HepG2 (cell line): ENCODE results near the gene EIF5B. TPM values are rescaled to one million over a fixed set of nuclear protein-coding genes. Genes with fewer than 3 reads are reported as not detected.

Source experiments
- ATAC-seq: fragments of 200-7000 bp; cut with Tn5 transposase; 3 replicates; pipeline ENCODE4 v1.9.1; 2020; ENCODE audit warnings: mild to moderate bottlenecking, moderate library complexity
- BruUV-seq: library from RNA; stranded (reverse); fragments of 400-500 nt; replicated peaks from 2 replicates; lab custom pipeline; 2021; lab: Mats Ljungman, UMichigan
- CTCF ChIA-PET: fragments of 300-600 bp; formaldehyde crosslinking; extraction: SDS; loops from one replicate; lab custom pipeline; 2021; ENCODE audit warnings: low total read pairs, inconsistent platforms, low intra/inter-chr PET ratio; lab: Yijun Ruan, JAX
- POLR2A ChIA-PET: fragments of 350-600 bp; sonication (Branson Sonifier 250); formaldehyde crosslinking; loops from one replicate; lab custom pipeline; 2020; ENCODE audit warnings: antibody characterized with exemption, inconsistent platforms; lab: Yijun Ruan, JAX
- DNase-seq: peaks from one replicate; pipeline ENCODE4 v3.0.0-alpha.2; 2015; ENCODE audit warnings: low spot score
- FAIRE-seq: peaks from 3 replicates; lab custom pipeline; 2011; peaks lifted over from hg19 to GRCh38; lab: Jason Lieb, UNC
- H2AFZ ChIP-seq: one replicate; pipeline ENCODE4 v1.6.1; 2011; ENCODE audit warnings: low read length, inconsistent platforms
- H3K27ac ChIP-seq: fragments of 300-600 bp; 3 replicates; pipeline ENCODE4 v1.8.0; 2011; ENCODE audit warnings: mixed run types, mild to moderate bottlenecking, mixed read lengths, low read length, inconsistent platforms; ENCODE audit not compliant: insufficient read depth; ENCODE audit errors: extremely low read length
- H3K27me3 ChIP-seq, 2 experiments: fragments of 200-600 bp in 1 of 2; 2 replicates in 1 of 2; 3 replicates in 1 of 2; pipeline versions ENCODE4 v1.6.0 to v1.8.0; 2011; ENCODE audit warnings: low read length in 2 of 2, mild to moderate bottlenecking in 2 of 2, moderate library complexity in 2 of 2, inconsistent platforms in 1 of 2; ENCODE audit not compliant: insufficient read depth in 2 of 2, control insufficient read depth in 1 of 2
- H3K36me3 ChIP-seq, 2 experiments: fragments of 200-600 bp in 1 of 2; replicated peaks in 1 of 2; 2 replicates in 1 of 2; 3 replicates in 1 of 2; pipeline versions ENCODE4 v1.5.1 to v1.8.0; 2011; ENCODE audit warnings: low read length in 2 of 2, inconsistent platforms in 1 of 2; ENCODE audit not compliant: insufficient read depth in 2 of 2, control insufficient read depth in 1 of 2
- H3K4me1 ChIP-seq: 2 replicates; pipeline ENCODE4 v1.5.1; 2012; ENCODE audit warnings: low read length, inconsistent platforms; ENCODE audit not compliant: insufficient read depth
- H3K4me2 ChIP-seq: 2 replicates; pipeline ENCODE4 v1.6.0; 2011; ENCODE audit warnings: low read depth, low read length, inconsistent platforms
- H3K4me3 ChIP-seq, 3 experiments: fragments of 200-600 bp in 1 of 3; sonication (generic), shearing (Covaris generic) in 1 of 3; replicated peaks in 1 of 3; 2 replicates each; pipeline ENCODE4 v1.5.1; 2011 to 2016; ENCODE audit warnings: low read length in 3 of 3, inconsistent platforms in 2 of 3, low read depth in 2 of 3, mild to moderate bottlenecking in 2 of 3, control low read depth in 1 of 3, mixed read lengths in 1 of 3; ENCODE audit not compliant: insufficient read depth in 1 of 3
- H3K79me2 ChIP-seq: one replicate; pipeline ENCODE4 v1.6.1; 2011; ENCODE audit warnings: low read length, inconsistent platforms; ENCODE audit not compliant: insufficient read depth
- H3K9ac ChIP-seq: 2 replicates; pipeline ENCODE4 v1.6.0; 2011; ENCODE audit warnings: mild to moderate bottlenecking, low read depth, low read length, inconsistent platforms; ENCODE audit not compliant: insufficient read depth
- H3K9me3 ChIP-seq: 2 replicates; pipeline ENCODE4 v1.5.1; 2012; ENCODE audit warnings: mild to moderate bottlenecking, low read length
- H4K20me1 ChIP-seq: 2 replicates; pipeline ENCODE4 v1.6.0; 2011; ENCODE audit warnings: inconsistent platforms, mild to moderate bottlenecking, low read length, moderate library complexity; ENCODE audit not compliant: insufficient read depth
- AHR ChIP-seq: IDR thresholded peaks from 2 replicates; pipeline ENCODE4 v1.6.1; 2018; ENCODE audit warnings: missing genetic modification reagents, missing compliant biosample characterization
- CENPT ChIP-seq: sonication (generic); formaldehyde crosslinking; IDR thresholded peaks from 2 replicates; pipeline ENCODE4 v1.8.0; 2022; ENCODE audit warnings: low read depth, mild to moderate bottlenecking, moderate library complexity, missing genetic modification reagents
- GABPA ChIP-seq, 2 experiments: IDR thresholded peaks; 2 replicates each; pipeline ENCODE4 v1.6.1; 2011 to 2016; ENCODE audit warnings: low read depth in 2 of 2, low read length in 1 of 2, missing biosample characterization in 1 of 2, missing genetic modification characterization in 1 of 2
- GABPB1 ChIP-seq: IDR thresholded peaks from 2 replicates; pipeline ENCODE4 v1.6.1; 2016; ENCODE audit warnings: mild to moderate bottlenecking, missing genetic modification reagents, moderate library complexity, missing compliant biosample characterization
- IRF2 ChIP-seq: IDR thresholded peaks from 2 replicates; pipeline ENCODE4 v1.6.1; 2018; ENCODE audit warnings: missing genetic modification reagents, missing compliant biosample characterization
- NBN ChIP-seq: fragments of 450-650 bp; conservative IDR thresholded peaks from 2 replicates; pipeline ENCODE4 v1.6.1; 2017
- NFIB ChIP-seq: sonication (generic); formaldehyde crosslinking; IDR thresholded peaks from 2 replicates; pipeline ENCODE4 v1.9.0; 2021; ENCODE audit warnings: missing genetic modification reagents, mild to moderate bottlenecking, borderline replicate concordance
- NR2F1 ChIP-seq, 2 experiments: fragments of 450-650 bp in 1 of 2; formaldehyde crosslinking in 1 of 2; IDR thresholded peaks; 2 replicates each; pipeline versions ENCODE4 v1.5.0 to v1.6.1; 2016 to 2020; ENCODE audit warnings: mild to moderate bottlenecking in 1 of 2, missing compliant biosample characterization in 1 of 2, missing genetic modification reagents in 1 of 2, moderate library complexity in 1 of 2
- POLR2G ChIP-seq: fragments of 200-400 bp; formaldehyde crosslinking; IDR thresholded peaks from 2 replicates; pipeline ENCODE4 v1.6.1; 2018; ENCODE audit warnings: mild to moderate bottlenecking, low read depth, low read length, moderate library complexity
- RBM22 ChIP-seq: fragments of 200-400 bp; formaldehyde crosslinking; optimal IDR thresholded peaks from 2 replicates; pipeline ENCODE3; 2017; ENCODE audit warnings: mild to moderate bottlenecking, low read length, moderate library complexity
- TEF ChIP-seq: sonication (generic); formaldehyde crosslinking; IDR thresholded peaks from 2 replicates; pipeline ENCODE4 v1.5.0; 2020; ENCODE audit warnings: missing genetic modification reagents
- THYN1 ChIP-seq: sonication (generic); formaldehyde crosslinking; IDR thresholded peaks from 2 replicates; pipeline ENCODE4 v1.8.1; 2023; ENCODE audit warnings: low read depth, mild to moderate bottlenecking, moderate library complexity, missing genetic modification reagents, borderline replicate concordance
- YEATS4 ChIP-seq: sonication (generic); formaldehyde crosslinking; IDR thresholded peaks from 2 replicates; pipeline ENCODE4 v1.4.0; 2020; ENCODE audit warnings: missing genetic modification reagents, borderline replicate concordance
- ZNF24 ChIP-seq: fragments of 450-650 bp; IDR thresholded peaks from 2 replicates; pipeline ENCODE4 v1.6.1; 2017; ENCODE audit warnings: antibody characterized with exemption, mild to moderate bottlenecking
- ZNF484 ChIP-seq: sonication (generic); formaldehyde crosslinking; IDR thresholded peaks from 2 replicates; pipeline ENCODE4 v1.5.1; 2020; ENCODE audit warnings: mild to moderate bottlenecking, low read depth, missing genetic modification reagents, borderline replicate concordance
- ZNF496 ChIP-seq: sonication (generic); formaldehyde crosslinking; IDR thresholded peaks from 2 replicates; pipeline ENCODE4 v1.8.1; 2023; ENCODE audit warnings: mild to moderate bottlenecking, moderate library complexity, missing genetic modification reagents; ENCODE audit not compliant: insufficient replicate concordance
- ZNF614 ChIP-seq: IDR thresholded peaks from 2 replicates; pipeline ENCODE4 v1.6.1; 2018; ENCODE audit warnings: missing biosample characterization, missing genetic modification reagents, inconsistent platforms, borderline replicate concordance
- WGBS: methylation state at CpG from one replicate; pipeline ENCODE4 v1.1.6; 2017; ENCODE audit warnings: low lambda C conversion rate; 5-methylcytosine and 5-hydroxymethylcytosine counted together
- in situ Hi-C: cut with HindIII; loops from 2 replicates; pipeline ENCODE4 v1.10.0; 2017; ENCODE audit warnings: low pct_unique_long_range_greater_than_20kb; ENCODE audit not compliant: extremely low pct_ligation_motif_present
- intact Hi-C: fragments of 100-400 bp; cut with micrococcal nuclease; formaldehyde crosslinking; loops from one replicate; pipeline ENCODE4 v1.10.0; 2022; ENCODE audit not compliant: unreplicated experiment
- polyA plus RNA-seq, 8 experiments: library from polyadenylated mRNA; depleted of rRNA in 3 of 8; stranded (reverse) in 7 of 8; unstranded in 1 of 8; fragments of >200 nt; fragmentation: Illumina TruSeq in 4 of 8; extraction: Trizol in 4 of 8; gene quantifications; 2 replicates each; pipeline versions ENCODE4 v1.2.1 to v1.2.3, GENCODE V29; 2011 to 2016; ENCODE audit warnings: low read depth in 4 of 8, missing spikeins in 1 of 8, mixed read lengths in 1 of 8; ENCODE audit not compliant: insufficient read depth in 1 of 8
- total RNA-seq, 5 experiments: library from RNA; depleted of rRNA; stranded (reverse); fragments of >200 nt; fragmentation: Illumina TruSeq; extraction: Trizol; gene quantifications; 2 replicates each; pipeline ENCODE4 v1.2.3, GENCODE V29; 2016; ENCODE audit warnings: low read depth in 1 of 5

The EIF5B gene
- total and polyA plus RNA-seq, 2 of the 13 experiments (the other 11 are each of a cell fraction or from before 2014, with no cell fraction given) = 8.8 to 32.1 TPM

GRCh38 chr2:99397266-99397920 is 60.2 kb downstream of the EIF5B start:
- intact Hi-C loops = no loop called here
- peaks cover 34 to 77% of the 10 kb centered on the region in 2 experiments for H3K36me3 ChIP-seq
- peaks cover 14% of the 10 kb centered on the region for H3K4me1 ChIP-seq
- ChIA-PET CTCF (no interaction called here), POLR2A (no interaction called here)
- H3K4me3 ChIP-seq = no peak overlapping the region
- H3K4me2 ChIP-seq = no peak overlapping the region
- no peaks in the 10 kb centered on the region for H4K20me1 ChIP-seq
- DNase-seq (no peak), ATAC-seq (no peak), FAIRE-seq (no peak)
- WGBS = 96% methylated on average over 3 of the region's 3 CpGs
- H3K79me2 ChIP-seq = no peaks in the 10 kb centered on the region
- no peak overlapping the region for H3K9ac ChIP-seq
- TF ChIP-seq NFIB (no peak), NR2F1 (CRISPR knock-in tag; IDR thresholded peaks at IDR 0.05) (no peak), ZNF614 (no peak), YEATS4 (no peak), IRF2 (no peak), GABPB1 (no peak), NBN (no peak), TEF (CRISPR knock-in tag) (no peak), THYN1 (CRISPR knock-in tag) (no peak), ZNF484 (CRISPR knock-in tag) (no peak), RBM22 (peak; percentile 91), AHR (CRISPR knock-in tag) (no peak), POLR2G (0 out of 2 replicates have a peak, but pooled peaks have one; percentile 42), ZNF24 (no peak), GABPA (IDR thresholded peaks at IDR 0.05; ENCODE audit: low read depth, low read length) (no peak), GABPA (CRISPR knock-in tag; IDR thresholded peaks at IDR 0.05; ENCODE audit: low read depth) (no peak), CENPT (no peak), ZNF496 (no peak)
- no TSS peak for BruUV-seq
- H3K27ac ChIP-seq = no peak overlapping the region
- H3K27me3 ChIP-seq = no peaks in the 10 kb centered on the region
- in situ Hi-C loops = no loop called here
- H2AFZ ChIP-seq = no peak overlapping the region
- H3K9me3 ChIP-seq = no peaks in the 10 kb centered on the region
